ENCODE data around the gene JAML.

- no peak for TF ChIP-seq POLR2AphosphoS5 (IDR thresholded peaks at IDR 0.05)
- TF ChIP-seq EZH2 (IDR thresholded peaks at IDR 0.05; ENCODE audit: borderline replicate concordance, insufficient read depth, low read length, poor library complexity, severe bottlenecking), result no peak
These were observed 73.4 kb downstream of the JAML start for GRCh38 chr11:118151431-118151830.

Measured in neural cell (in vitro differentiated cells).